ENCODE data around the gene GRM7.

GRM7 gene

DNA sequence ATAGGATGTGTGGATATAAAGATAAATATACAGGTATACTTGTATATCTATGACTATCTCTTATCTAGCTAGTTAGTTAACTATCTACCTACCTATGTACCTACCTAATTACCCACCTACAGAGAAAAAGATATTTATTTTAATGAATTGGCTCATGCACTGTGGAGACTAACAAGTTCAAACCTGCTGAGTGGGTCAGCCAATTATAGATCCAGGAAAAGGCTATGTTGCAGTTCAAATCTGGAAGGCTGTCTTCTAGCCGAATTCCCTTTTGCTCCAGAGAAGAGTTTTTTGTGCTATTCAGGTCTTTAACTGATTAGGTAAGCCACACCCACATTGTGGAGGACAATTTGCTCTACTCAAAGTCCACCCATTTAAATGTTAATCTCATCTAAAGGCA is 335.0 kb downstream of the GRM7 start:
- Histone ChIP-seq H3K27me3 (ENCODE audit: control insufficient read depth, insufficient read depth, low read length) (no peaks in the 10 kb centered on the region), H3K9ac (ENCODE audit: low read depth, low read length) (no peak overlapping the region), H3K27ac (ENCODE audit: low read depth, low read length) (no peak overlapping the region), H3K4me1 (ENCODE audit: control insufficient read depth, insufficient read depth, low read length) (no peaks in the 10 kb centered on the region), H3K4me3 (ENCODE audit: low read depth, low read length) (no peak overlapping the region), H3K9me3 (ENCODE audit: control insufficient read depth, insufficient read depth, low read length) (no peaks in the 10 kb centered on the region), H3K36me3 (ENCODE audit: control insufficient read depth, insufficient read depth, low read length) (no peaks in the 10 kb centered on the region)

DNA sequence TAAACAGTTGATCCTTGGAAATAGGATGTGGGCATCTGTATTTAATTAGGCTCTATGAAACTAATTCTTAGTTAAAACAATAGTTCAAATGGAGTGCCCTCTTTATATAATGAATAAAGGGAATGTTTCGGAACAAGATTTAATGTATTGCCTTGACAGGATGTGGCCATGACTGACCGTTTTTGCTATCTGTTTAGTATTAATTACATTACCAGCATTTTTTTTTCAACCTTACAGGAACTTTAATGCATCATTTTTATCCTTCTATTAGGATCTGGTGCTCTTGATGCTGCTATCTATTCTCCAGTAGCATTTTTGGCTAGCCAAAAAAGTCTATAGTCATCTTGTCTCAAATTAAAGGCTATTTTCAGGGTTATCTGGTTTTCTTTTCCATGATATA is 340.9 kb downstream of the GRM7 start:
- Histone ChIP-seq H3K9ac (ENCODE audit: low read depth, low read length) (no peak overlapping the region), H3K36me3 (ENCODE audit: control insufficient read depth, insufficient read depth, low read length) (no peaks in the 10 kb centered on the region), H3K4me3 (ENCODE audit: low read depth, low read length) (no peak overlapping the region), H3K9me3 (ENCODE audit: control insufficient read depth, insufficient read depth, low read length) (no peaks in the 10 kb centered on the region), H3K4me1 (ENCODE audit: control insufficient read depth, insufficient read depth, low read length) (no peaks in the 10 kb centered on the region), H3K27ac (ENCODE audit: low read depth, low read length) (no peak overlapping the region), H3K27me3 (ENCODE audit: control insufficient read depth, insufficient read depth, low read length) (no peaks in the 10 kb centered on the region)

DNA sequence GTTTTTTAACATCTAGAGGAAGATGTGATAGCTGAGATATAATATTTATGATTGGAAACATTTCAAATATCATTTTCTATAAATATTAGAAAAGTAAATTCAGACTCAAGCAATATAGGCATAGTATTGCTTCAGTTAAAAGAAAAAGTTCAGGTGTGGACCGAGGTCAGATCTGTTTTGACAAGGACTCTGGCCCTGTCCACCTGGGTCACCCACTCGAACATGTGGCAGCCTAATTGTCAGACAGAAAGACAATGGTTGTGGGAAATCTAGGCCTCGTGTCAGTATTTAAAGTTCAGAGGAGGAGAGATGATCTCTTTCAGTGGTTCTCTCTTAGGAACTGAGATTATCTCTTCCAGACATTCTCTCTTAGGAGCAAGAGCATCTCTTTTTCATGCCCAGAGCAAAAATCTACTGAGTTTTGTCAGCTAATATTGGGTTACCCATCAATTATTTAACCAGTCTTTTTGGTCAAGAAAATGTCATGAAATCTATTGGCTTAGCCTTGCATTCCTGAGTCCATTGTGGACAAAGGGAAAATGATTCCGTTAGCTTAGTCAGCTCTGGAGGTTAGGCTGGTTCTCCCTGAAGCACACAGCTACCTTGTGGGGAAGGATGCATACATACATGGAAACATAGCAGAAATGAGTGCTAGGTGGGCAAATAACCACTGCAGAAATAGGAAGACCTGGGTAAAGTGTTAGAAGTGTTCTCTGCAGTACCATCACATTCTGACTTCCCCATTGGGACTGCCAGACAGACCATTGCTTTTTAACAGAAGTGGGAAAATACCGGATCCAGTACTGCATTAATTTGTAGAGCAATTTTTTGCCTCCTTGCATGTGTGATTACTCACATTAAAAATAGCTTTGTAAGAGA is 343.3 kb downstream of the GRM7 start:
- Histone ChIP-seq H3K27me3 (ENCODE audit: control insufficient read depth, insufficient read depth, low read length) (no peaks in the 10 kb centered on the region), H3K4me1 (ENCODE audit: control insufficient read depth, insufficient read depth, low read length) (no peaks in the 10 kb centered on the region)

DNA sequence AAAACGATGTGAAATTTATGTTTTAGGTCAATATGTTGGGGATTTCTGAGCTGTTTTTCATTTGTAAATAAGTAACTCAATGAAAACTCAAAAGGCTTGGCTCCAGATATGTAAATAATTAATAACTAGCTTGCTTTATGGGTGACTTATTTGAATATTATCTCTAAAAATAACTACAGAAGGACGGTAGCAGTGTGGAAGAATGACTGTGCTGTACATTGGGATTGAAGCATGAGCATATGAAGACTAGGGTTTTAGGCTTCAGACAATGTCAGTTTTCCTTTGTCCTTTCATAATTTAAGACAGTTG is 343.9 kb downstream of the GRM7 start:
- Histone ChIP-seq H3K27ac (ENCODE audit: low read depth, low read length) (no peak overlapping the region), H3K36me3 (ENCODE audit: control insufficient read depth, insufficient read depth, low read length) (no peaks in the 10 kb centered on the region), H3K4me1 (ENCODE audit: control insufficient read depth, insufficient read depth, low read length) (no peaks in the 10 kb centered on the region), H3K9me3 (ENCODE audit: control insufficient read depth, insufficient read depth, low read length) (no peaks in the 10 kb centered on the region), H3K27me3 (ENCODE audit: control insufficient read depth, insufficient read depth, low read length) (no peaks in the 10 kb centered on the region), H3K9ac (ENCODE audit: low read depth, low read length) (no peak overlapping the region), H3K4me3 (ENCODE audit: low read depth, low read length) (no peak overlapping the region)

More for the DNA sequence above, 343.3 kb downstream of the GRM7 start:
- H3K36me3 ChIP-seq (ENCODE audit: control insufficient read depth, insufficient read depth, low read length) = no peaks in the 10 kb centered on the region
- no peak overlapping the region for H3K27ac ChIP-seq (ENCODE audit: low read depth, low read length)
- no peaks in the 10 kb centered on the region for H3K9me3 ChIP-seq (ENCODE audit: control insufficient read depth, insufficient read depth, low read length)
- H3K9ac ChIP-seq (ENCODE audit: low read depth, low read length) = no peak overlapping the region
- H3K4me3 ChIP-seq (ENCODE audit: low read depth, low read length) = no peak overlapping the region

DNA sequence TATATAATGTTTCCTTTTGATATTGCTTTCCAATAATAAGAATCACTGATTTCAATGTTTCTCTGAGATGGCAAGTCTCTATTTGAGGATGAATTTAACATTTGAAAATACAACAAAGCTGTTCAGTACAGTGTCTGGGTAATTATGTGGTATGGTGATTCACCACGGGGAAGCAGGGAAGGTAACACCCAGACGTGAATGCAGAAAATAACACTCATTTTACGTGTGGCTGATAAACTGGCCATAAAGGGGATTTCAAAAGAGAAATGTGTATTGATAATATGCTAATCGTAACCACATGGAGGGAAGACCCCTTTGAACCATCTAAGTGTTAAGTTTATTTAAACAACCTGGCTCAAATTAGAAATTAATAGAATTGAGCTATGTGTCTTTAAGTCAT is 344.6 kb downstream of the GRM7 start:
- no peaks in the 10 kb centered on the region for H3K9me3 ChIP-seq (ENCODE audit: control insufficient read depth, insufficient read depth, low read length)
- no peak overlapping the region for H3K9ac ChIP-seq (ENCODE audit: low read depth, low read length)
- no peak overlapping the region for H3K4me3 ChIP-seq (ENCODE audit: low read depth, low read length)
- H3K4me1 ChIP-seq (ENCODE audit: control insufficient read depth, insufficient read depth, low read length) = no peaks in the 10 kb centered on the region
- no peaks in the 10 kb centered on the region for H3K27me3 ChIP-seq (ENCODE audit: control insufficient read depth, insufficient read depth, low read length)
- no peak overlapping the region for H3K27ac ChIP-seq (ENCODE audit: low read depth, low read length)
- no peaks in the 10 kb centered on the region for H3K36me3 ChIP-seq (ENCODE audit: control insufficient read depth, insufficient read depth, low read length)

DNA sequence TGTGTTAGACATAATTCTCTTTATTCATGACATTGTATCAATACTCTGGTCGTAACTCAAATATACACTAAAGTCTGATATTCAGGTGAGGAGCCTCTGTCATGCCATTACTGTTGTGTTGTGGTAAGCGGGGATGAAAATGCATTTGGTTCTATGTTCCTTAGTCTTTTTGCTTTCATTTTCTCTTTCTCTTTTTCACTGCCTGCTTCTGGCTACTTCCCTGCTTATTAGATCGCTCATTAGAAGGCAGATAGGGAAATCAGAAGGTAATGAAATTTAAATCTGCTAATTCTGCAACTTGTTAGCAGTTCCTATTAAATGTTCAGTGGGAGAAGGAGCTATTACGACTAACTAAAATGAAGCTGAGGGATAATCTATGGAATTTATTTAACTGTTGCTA is 345.0 kb downstream of the GRM7 start:
- Histone ChIP-seq H3K9me3 (ENCODE audit: control insufficient read depth, insufficient read depth, low read length) (no peaks in the 10 kb centered on the region), H3K27me3 (ENCODE audit: control insufficient read depth, insufficient read depth, low read length) (no peaks in the 10 kb centered on the region), H3K9ac (ENCODE audit: low read depth, low read length) (no peak overlapping the region), H3K27ac (ENCODE audit: low read depth, low read length) (no peak overlapping the region), H3K4me3 (ENCODE audit: low read depth, low read length) (no peak overlapping the region), H3K4me1 (ENCODE audit: control insufficient read depth, insufficient read depth, low read length) (no peaks in the 10 kb centered on the region), H3K36me3 (ENCODE audit: control insufficient read depth, insufficient read depth, low read length) (no peaks in the 10 kb centered on the region)

DNA sequence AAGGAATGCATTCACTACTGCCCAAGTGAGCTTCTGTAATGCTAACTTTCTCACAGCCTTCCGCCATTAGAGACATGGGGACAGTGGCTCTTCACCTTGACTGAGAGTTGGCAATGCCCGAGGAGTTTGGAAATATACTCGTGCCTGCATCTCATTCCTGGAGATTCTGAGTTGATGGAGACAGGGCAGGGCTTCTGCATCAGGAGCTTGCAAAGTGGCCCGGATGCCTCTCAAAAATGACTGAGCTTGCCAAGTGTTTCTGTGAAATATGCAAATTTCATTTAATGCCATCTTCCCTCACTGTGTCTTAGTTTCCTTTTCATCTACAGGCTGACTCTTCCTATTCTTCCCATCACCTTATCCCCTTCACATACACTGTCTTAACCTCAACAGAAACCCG is 346.2 kb downstream of the GRM7 start:
- H3K9me3 ChIP-seq (ENCODE audit: control insufficient read depth, insufficient read depth, low read length) = no peaks in the 10 kb centered on the region
- no peak overlapping the region for H3K4me3 ChIP-seq (ENCODE audit: low read depth, low read length)
- no peaks in the 10 kb centered on the region for H3K27me3 ChIP-seq (ENCODE audit: control insufficient read depth, insufficient read depth, low read length)
- no peaks in the 10 kb centered on the region for H3K36me3 ChIP-seq (ENCODE audit: control insufficient read depth, insufficient read depth, low read length)
- no peak overlapping the region for H3K9ac ChIP-seq (ENCODE audit: low read depth, low read length)
- no peaks in the 10 kb centered on the region for H3K4me1 ChIP-seq (ENCODE audit: control insufficient read depth, insufficient read depth, low read length)
- H3K27ac ChIP-seq (ENCODE audit: low read depth, low read length) = no peak overlapping the region

DNA sequence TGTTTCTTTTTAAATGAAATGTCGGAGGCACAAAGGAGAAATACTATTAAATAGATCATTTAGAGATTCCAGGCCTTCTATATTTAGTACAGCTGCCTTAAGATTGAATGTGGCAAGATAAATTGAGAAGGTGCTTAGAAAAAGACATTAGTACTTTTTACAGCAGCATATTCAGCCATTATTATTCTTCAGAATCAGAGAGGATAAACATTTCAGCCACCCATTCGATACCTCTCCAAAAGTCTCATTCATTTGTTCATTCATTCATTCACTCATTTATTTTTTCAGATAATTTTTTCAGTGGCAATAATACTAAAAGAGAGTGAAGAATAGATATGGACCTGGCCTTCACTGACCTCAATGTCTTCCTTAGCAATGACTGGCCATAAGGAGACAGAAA is 347.0 kb downstream of the GRM7 start:
- Histone ChIP-seq H3K27me3 (ENCODE audit: control insufficient read depth, insufficient read depth, low read length) (no peaks in the 10 kb centered on the region), H3K27ac (ENCODE audit: low read depth, low read length) (no peak overlapping the region), H3K36me3 (ENCODE audit: control insufficient read depth, insufficient read depth, low read length) (no peaks in the 10 kb centered on the region)

DNA sequence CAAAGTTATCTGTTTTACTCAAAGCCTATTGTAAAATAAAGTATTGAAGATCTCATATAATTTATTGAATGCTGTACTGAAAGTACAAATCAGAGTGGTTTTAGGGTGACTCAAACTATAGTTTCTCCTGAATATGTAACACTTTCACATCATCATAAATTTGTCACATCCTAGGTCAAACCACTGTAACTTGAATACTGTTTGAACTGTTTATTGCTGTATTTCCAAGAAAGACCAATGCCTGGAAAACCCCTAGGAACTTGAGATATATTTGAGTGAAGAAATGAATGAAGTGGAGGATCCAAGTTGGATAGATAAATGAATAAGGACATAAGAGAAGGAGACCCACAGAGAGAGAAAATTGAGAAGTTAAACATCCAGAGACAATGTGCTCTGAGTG is 348.2 kb downstream of the GRM7 start:
- no peaks in the 10 kb centered on the region for H3K27me3 ChIP-seq (ENCODE audit: control insufficient read depth, insufficient read depth, low read length)
- H3K9ac ChIP-seq (ENCODE audit: low read depth, low read length) = no peak overlapping the region
- H3K36me3 ChIP-seq (ENCODE audit: control insufficient read depth, insufficient read depth, low read length) = no peaks in the 10 kb centered on the region
- H3K9me3 ChIP-seq (ENCODE audit: control insufficient read depth, insufficient read depth, low read length) = no peaks in the 10 kb centered on the region
- H3K4me1 ChIP-seq (ENCODE audit: control insufficient read depth, insufficient read depth, low read length) = peaks cover 5% of the 10 kb centered on the region; the same call in 1 of the 2 replicates
- H3K4me3 ChIP-seq (ENCODE audit: low read depth, low read length) = no peak overlapping the region
- no peak overlapping the region for H3K27ac ChIP-seq (ENCODE audit: low read depth, low read length)

More for the DNA sequence above, 347.0 kb downstream of the GRM7 start:
- Histone ChIP-seq H3K9me3 (ENCODE audit: control insufficient read depth, insufficient read depth, low read length) (no peaks in the 10 kb centered on the region), H3K4me3 (ENCODE audit: low read depth, low read length) (no peak overlapping the region), H3K4me1 (ENCODE audit: control insufficient read depth, insufficient read depth, low read length) (peaks cover 3% of the 10 kb centered on the region; the same call in 1 of the 2 replicates), H3K9ac (ENCODE audit: low read depth, low read length) (no peak overlapping the region)

DNA sequence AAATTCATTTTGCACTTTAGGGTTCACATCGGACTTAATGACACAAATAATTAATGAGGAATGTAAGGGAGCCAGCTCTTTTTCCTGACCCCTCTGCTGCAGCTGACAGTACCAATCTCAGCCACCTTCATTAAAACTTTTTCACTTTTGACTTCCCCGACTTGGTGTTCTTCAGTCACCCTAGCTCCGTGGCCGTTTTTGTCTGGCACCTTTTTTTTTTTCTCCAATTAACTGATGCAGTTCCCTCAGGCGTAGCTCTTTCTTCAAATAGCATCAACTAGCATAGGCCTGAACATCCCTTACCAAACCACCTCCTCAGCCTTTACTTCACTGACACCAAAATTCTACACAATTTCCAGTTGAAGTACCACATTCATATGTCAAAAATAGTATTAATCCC is 350.8 kb downstream of the GRM7 start:
- no peak overlapping the region for H3K9ac ChIP-seq (ENCODE audit: low read depth, low read length)
- peaks cover 5% of the 10 kb centered on the region; the same call in 1 of the 2 replicates for H3K4me1 ChIP-seq (ENCODE audit: control insufficient read depth, insufficient read depth, low read length)
- H3K27ac ChIP-seq (ENCODE audit: low read depth, low read length) = no peak overlapping the region
- H3K27me3 ChIP-seq (ENCODE audit: control insufficient read depth, insufficient read depth, low read length) = no peaks in the 10 kb centered on the region
- no peaks in the 10 kb centered on the region for H3K36me3 ChIP-seq (ENCODE audit: control insufficient read depth, insufficient read depth, low read length)
- H3K4me3 ChIP-seq (ENCODE audit: low read depth, low read length) = no peak overlapping the region
- H3K9me3 ChIP-seq (ENCODE audit: control insufficient read depth, insufficient read depth, low read length) = no peaks in the 10 kb centered on the region

DNA sequence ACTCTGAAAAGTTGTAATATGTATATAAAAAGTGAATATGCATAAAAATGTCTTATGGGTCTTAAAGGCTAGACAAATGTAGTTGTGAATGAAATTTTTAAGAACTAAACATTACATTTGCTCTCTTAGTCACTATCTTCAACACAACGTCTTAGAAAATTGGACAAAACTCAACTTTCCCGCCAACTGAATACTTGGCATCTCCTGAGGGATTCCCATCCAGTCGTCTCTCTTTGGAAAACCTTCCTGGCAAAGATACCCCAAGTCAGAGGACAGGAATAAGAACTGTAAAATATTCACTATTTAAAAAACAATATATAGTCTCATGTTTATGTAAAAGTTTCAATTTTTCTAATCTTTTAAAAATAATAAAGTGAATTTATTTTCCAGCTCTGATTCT is 354.8 kb downstream of the GRM7 start:
- Histone ChIP-seq H3K9me3 (ENCODE audit: control insufficient read depth, insufficient read depth, low read length) (no peaks in the 10 kb centered on the region), H3K36me3 (ENCODE audit: control insufficient read depth, insufficient read depth, low read length) (no peaks in the 10 kb centered on the region), H3K9ac (ENCODE audit: low read depth, low read length) (no peak overlapping the region), H3K27ac (ENCODE audit: low read depth, low read length) (no peak overlapping the region), H3K4me3 (ENCODE audit: low read depth, low read length) (no peak overlapping the region), H3K4me1 (ENCODE audit: control insufficient read depth, insufficient read depth, low read length) (peaks cover 5% of the 10 kb centered on the region; the same call in 1 of the 2 replicates), H3K27me3 (ENCODE audit: control insufficient read depth, insufficient read depth, low read length) (no peaks in the 10 kb centered on the region)

All from HUES48 (cell line).